IPS-18a (cell line): Measurements from ENCODE around the gene CRAMP1.

Source experiments
- H3K27ac ChIP-seq: one replicate; pipeline ENCODE4 v1.5.1; 2013; ENCODE audit warnings: low read length
- H3K27me3 ChIP-seq: one replicate; pipeline ENCODE4 v1.6.1; 2013; ENCODE audit warnings: mild to moderate bottlenecking, low read length; ENCODE audit not compliant: control insufficient read depth, insufficient read depth
- H3K36me3 ChIP-seq: one replicate; pipeline ENCODE4 v1.6.1; 2013; ENCODE audit warnings: low read depth, low read length; ENCODE audit not compliant: control insufficient read depth
- H3K4me1 ChIP-seq: one replicate; pipeline ENCODE4 v1.6.1; 2013; ENCODE audit warnings: low read depth, low read length; ENCODE audit not compliant: control insufficient read depth
- H3K4me3 ChIP-seq: one replicate; pipeline ENCODE4 v1.5.1; 2013; ENCODE audit warnings: low read length
- H3K9ac ChIP-seq: one replicate; pipeline ENCODE4 v1.6.1; 2013; ENCODE audit warnings: mild to moderate bottlenecking, low read length, moderate library complexity
- H3K9me3 ChIP-seq: one replicate; pipeline ENCODE4 v1.6.1; 2013; ENCODE audit warnings: low read depth, low read length; ENCODE audit not compliant: control insufficient read depth

The CRAMP1 gene

DNA sequence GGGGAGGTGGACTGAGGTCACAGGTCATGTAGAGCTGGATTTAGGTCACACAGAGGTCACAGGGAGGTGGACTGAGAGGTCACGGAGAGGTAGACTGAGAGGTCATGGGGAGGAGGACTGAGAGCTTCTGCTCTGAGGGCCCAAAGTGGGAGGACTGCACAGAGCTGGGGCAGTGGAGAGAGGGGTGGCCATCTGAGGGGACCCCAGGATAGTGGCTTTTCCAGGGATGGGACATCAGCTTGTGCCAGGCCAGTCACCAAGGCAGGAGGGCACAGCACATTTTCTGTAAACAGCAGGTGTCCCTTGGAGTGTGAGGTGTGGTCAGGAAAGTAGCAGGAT is 39.8 kb downstream of the CRAMP1 start:
- Histone ChIP-seq H3K4me1 (no peaks in the 10 kb centered on the region), H3K27me3 (no peaks in the 10 kb centered on the region), H3K27ac (no peak overlapping the region), H3K9ac (no peak overlapping the region), H3K9me3 (no peaks in the 10 kb centered on the region), H3K36me3 (peaks cover 25% of the 10 kb centered on the region), H3K4me3 (no peak overlapping the region)

- no peaks in the 10 kb centered on the region for H3K4me1 ChIP-seq
- no peak overlapping the region for H3K9ac ChIP-seq
- H3K4me3 ChIP-seq = no peak overlapping the region
- no peaks in the 10 kb centered on the region for H3K9me3 ChIP-seq
- peaks cover 25% of the 10 kb centered on the region for H3K36me3 ChIP-seq
- no peak overlapping the region for H3K27ac ChIP-seq
- H3K27me3 ChIP-seq = no peaks in the 10 kb centered on the region
Measured at GRCh38 chr16:1653023-1653422, 40.9 kb downstream of the CRAMP1 start.

DNA sequence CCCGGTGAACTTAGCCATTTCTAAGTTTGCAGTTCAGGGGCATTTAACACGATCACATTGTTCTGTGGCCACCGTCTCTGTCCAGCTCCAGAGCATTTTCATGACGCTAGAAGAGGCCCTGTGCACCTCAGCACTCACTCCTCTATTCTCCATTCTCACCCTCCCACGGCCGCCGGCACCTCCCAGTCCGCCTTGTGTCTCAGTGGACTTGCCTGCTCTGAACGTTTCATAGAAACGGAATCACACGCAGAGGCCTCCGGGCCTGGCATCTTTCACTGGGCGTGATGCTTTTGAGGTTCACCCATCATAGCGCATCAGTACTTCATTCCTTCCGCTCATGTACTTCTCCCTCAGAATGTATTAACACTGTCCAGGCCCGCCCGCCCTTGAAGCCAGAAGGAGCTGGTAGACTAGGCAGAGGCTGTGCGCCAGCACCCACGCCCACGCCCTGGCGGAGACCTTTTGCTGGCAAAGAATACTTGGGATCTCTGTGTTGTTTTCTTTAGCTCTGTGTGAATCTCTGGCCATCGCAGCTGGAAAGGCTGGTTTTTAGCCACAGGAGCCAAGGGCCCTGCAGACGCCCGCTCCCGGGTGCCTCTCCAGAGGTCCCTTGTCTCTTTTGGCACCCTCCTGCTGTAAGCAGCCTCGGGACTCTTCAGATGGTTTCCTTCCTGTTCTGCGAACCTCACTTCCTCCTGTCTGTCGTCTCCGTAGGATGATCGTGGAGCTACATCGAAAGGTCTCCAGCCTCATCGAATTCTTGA is 42.5 kb downstream of the CRAMP1 start:
- no peak overlapping the region for H3K27ac ChIP-seq
- H3K4me1 ChIP-seq = no peaks in the 10 kb centered on the region
- no peaks in the 10 kb centered on the region for H3K9me3 ChIP-seq
- H3K9ac ChIP-seq = no peak overlapping the region
- H3K4me3 ChIP-seq = no peak overlapping the region
- no peaks in the 10 kb centered on the region for H3K27me3 ChIP-seq
- H3K36me3 ChIP-seq = peaks cover 26% of the 10 kb centered on the region

DNA sequence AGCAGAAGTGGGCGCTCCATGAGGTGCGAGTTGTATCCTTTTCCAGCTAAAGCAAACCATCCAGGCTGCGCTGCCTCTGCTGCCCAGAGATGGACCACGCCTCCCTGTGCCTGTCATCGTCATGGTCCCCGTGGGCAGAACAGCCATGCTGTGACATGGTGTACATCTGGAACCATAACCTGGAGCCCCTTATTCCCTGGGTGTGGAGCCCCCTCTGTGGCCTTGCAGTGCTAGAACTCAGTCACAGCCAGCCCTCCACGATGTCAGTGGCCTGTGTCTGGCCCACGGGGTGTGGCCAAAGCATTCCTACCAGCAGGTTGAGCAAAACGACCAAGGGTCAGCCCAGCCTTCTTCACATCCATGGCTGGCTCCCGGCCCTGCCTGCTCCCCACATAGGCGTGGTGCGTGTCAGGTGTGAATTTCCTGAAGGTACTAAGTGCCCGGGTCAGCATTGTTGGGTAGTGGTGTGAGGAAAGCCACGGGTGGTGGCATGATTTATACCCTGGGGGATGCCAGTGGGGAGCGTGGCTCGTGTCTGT is 43.2 kb downstream of the CRAMP1 start:
- peaks cover 29% of the 10 kb centered on the region for H3K36me3 ChIP-seq
- H3K27me3 ChIP-seq = no peaks in the 10 kb centered on the region
- H3K27ac ChIP-seq = no peak overlapping the region
- H3K4me3 ChIP-seq = no peak overlapping the region
- H3K9me3 ChIP-seq = no peaks in the 10 kb centered on the region
- no peak overlapping the region for H3K9ac ChIP-seq
- H3K4me1 ChIP-seq = no peaks in the 10 kb centered on the region

- no peak overlapping the region for H3K4me3 ChIP-seq
- H3K27me3 ChIP-seq = no peaks in the 10 kb centered on the region
- H3K9me3 ChIP-seq = no peaks in the 10 kb centered on the region
- no peak overlapping the region for H3K9ac ChIP-seq
- H3K27ac ChIP-seq = no peak overlapping the region
- H3K36me3 ChIP-seq = peaks cover 22% of the 10 kb centered on the region
- H3K4me1 ChIP-seq = no peaks in the 10 kb centered on the region
Measured at GRCh38 chr16:1655909-1656807, 44.0 kb downstream of the CRAMP1 start.

GRCh38 chr16:1656808-1657617 is 44.9 kb downstream of the CRAMP1 start:
- Histone ChIP-seq H3K36me3 (peaks cover 25% of the 10 kb centered on the region), H3K4me1 (no peaks in the 10 kb centered on the region), H3K4me3 (no peak overlapping the region), H3K9ac (no peak overlapping the region), H3K9me3 (no peaks in the 10 kb centered on the region), H3K27ac (no peak overlapping the region), H3K27me3 (no peaks in the 10 kb centered on the region)

GRCh38 chr16:1657841-1658240 is 45.7 kb downstream of the CRAMP1 start:
- no peaks in the 10 kb centered on the region for H3K9me3 ChIP-seq
- no peaks in the 10 kb centered on the region for H3K4me1 ChIP-seq
- no peak overlapping the region for H3K9ac ChIP-seq
- H3K36me3 ChIP-seq = peaks cover 30% of the 10 kb centered on the region
- H3K27ac ChIP-seq = no peak overlapping the region
- H3K4me3 ChIP-seq = no peak overlapping the region
- H3K27me3 ChIP-seq = no peaks in the 10 kb centered on the region

- Histone ChIP-seq H3K4me1 (no peaks in the 10 kb centered on the region), H3K27me3 (no peaks in the 10 kb centered on the region), H3K36me3 (peaks cover 36% of the 10 kb centered on the region), H3K4me3 (no peak overlapping the region), H3K27ac (no peak overlapping the region), H3K9me3 (no peaks in the 10 kb centered on the region), H3K9ac (no peak overlapping the region)
Measured at GRCh38 chr16:1659031-1659430, 46.9 kb downstream of the CRAMP1 start.

GRCh38 chr16:1661826-1662225 is 49.7 kb downstream of the CRAMP1 start:
- no peaks in the 10 kb centered on the region for H3K9me3 ChIP-seq
- H3K4me1 ChIP-seq = no peaks in the 10 kb centered on the region
- H3K9ac ChIP-seq = no peak overlapping the region
- H3K27me3 ChIP-seq = no peaks in the 10 kb centered on the region
- H3K27ac ChIP-seq = no peak overlapping the region
- H3K36me3 ChIP-seq = peaks cover 43% of the 10 kb centered on the region
- H3K4me3 ChIP-seq = no peak overlapping the region

GRCh38 chr16:1662543-1662942 is 50.4 kb downstream of the CRAMP1 start:
- peaks cover 50% of the 10 kb centered on the region for H3K36me3 ChIP-seq
- no peaks in the 10 kb centered on the region for H3K27me3 ChIP-seq
- no peaks in the 10 kb centered on the region for H3K9me3 ChIP-seq
- no peaks in the 10 kb centered on the region for H3K4me1 ChIP-seq
- H3K27ac ChIP-seq = no peak overlapping the region
- no peak overlapping the region for H3K4me3 ChIP-seq
- no peak overlapping the region for H3K9ac ChIP-seq

GRCh38 chr16:1665829-1666228 is 53.7 kb downstream of the CRAMP1 start:
- H3K9ac ChIP-seq = no peak overlapping the region
- peaks cover 74% of the 10 kb centered on the region for H3K36me3 ChIP-seq
- no peaks in the 10 kb centered on the region for H3K9me3 ChIP-seq
- H3K4me1 ChIP-seq = no peaks in the 10 kb centered on the region
- H3K27me3 ChIP-seq = no peaks in the 10 kb centered on the region
- H3K27ac ChIP-seq = no peak overlapping the region
- no peak overlapping the region for H3K4me3 ChIP-seq
